Metanephros (tissue), 2 donors: ENCODE measurements around the gene RELCH. TPM values are rescaled to one million over a fixed set of nuclear protein-coding genes. Genes with fewer than 3 reads are reported as not detected.

Source experiments
- small RNA-seq: library from RNA; depleted of rRNA; stranded (forward); fragments of <200 nt; gene quantifications from one replicate; pipeline ENCODE3, GENCODE V24; 2014; ENCODE audit warnings: low replicate concordance
- total RNA-seq: library from RNA; depleted of rRNA; stranded (reverse); fragments of >200 nt; gene quantifications from one replicate; pipeline ENCODE4 v1.2.3, GENCODE V29; 2014

RELCH gene
- total RNA-seq = 43.2 TPM

DNA sequence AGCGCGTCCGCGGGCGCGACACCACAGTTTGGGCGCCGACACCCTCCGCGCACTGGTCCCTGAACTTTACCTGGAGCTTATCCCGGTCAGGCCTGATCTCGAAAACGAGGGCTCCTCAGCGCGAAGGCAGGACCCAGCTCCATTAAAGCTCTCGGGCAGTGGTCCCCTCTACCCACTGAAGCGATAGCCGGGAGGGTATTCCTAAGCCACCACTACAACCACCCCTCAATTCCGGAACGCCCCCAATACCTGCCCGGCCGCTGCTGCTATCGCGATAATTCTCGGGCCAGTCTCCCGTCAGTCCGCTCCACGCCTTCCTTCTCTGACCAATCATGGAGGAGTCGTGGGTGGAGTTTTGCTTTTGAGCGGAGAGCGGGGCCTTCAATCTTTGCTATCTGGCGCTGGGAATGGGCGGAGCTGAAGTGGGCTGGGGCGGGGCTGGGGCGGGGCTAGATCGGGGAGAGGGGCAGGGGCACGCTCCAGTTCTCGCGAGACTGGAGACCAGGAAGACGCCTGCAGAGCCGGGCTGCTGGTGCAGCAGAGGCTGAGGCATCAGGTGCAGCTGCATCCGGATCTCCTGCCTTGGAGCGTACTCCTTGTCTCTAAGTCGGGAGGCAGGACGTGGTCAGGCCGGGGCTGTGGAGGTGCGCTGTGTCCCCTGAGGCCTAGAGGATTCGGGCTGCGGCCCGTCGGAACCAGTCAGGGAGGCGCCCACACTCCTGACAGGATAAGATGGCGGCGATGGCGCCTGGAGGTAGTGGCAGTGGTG lies at the start of gene RELCH, which contains the start of gene PIGN:
RELCH (plus strand) TSS at position 482 of the 769 bp plus-strand sequence; CDS start at position 733, 251 bp downstream.
PIGN (minus strand) TSS at position 283 of the 769 bp plus-strand sequence. CDS start 25,703 bp downstream, outside the sequence.

DNA sequence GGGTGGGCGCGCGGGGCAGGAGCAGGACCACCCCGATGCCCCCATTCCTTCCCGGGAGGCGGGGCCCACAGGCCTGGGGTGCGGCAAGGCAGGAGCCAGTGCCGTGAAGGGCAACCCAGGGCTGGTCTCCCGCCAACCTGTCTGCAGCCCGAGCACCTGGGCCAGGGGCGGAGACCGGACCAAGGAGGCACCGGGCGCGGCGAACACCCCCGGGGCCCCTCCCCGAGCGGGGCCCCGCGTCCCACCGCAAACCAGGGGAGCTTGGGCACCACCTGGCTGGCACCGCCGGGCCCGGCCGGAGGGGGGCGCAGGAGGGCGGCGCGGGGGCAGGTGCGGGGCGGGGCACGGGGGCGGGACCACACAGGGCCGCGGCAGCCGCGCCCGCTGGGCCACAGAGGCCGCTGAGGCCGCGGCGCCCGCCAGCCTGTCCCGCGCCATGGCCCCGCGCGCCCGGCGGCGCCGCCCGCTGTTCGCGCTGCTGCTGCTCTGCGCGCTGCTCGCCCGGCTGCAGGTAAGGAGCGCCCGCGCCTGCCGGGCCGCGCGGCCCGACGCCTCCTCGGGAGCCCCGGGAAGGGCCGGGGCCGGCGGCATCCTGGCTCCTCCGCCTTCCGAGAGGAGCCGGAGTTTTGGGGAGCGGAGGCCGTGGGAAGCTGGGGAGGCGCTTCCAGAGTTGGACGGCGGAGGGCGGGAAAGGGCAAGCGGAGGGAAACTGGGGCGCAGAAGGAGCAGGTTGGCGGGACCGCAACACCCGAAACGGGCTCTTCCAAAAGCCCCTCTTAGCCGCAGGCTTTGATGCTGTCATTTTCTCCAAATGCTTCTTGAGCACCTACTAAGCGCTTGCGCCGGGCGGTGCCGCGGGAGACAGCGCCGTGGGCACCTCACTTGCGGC lies 138.1 kb downstream of the RELCH start, which contains the start of gene TNFRSF11A:
TNFRSF11A (plus strand) TSS at position 394 of the 889 bp plus-strand sequence; CDS start at position 437, 43 bp downstream.

Small RNA genes within 50 kb of the gene (small RNA-seq; reads per million reads assigned to genes)
- not detected for gene RF00019

Other genes starting within 250 kb of the RELCH start
- gene PIGN, start 199 bp upstream of the RELCH start, total RNA-seq = 42.0 TPM
- 6.2 TPM for gene TNFRSF11A, start 138.1 kb downstream of the RELCH start, total RNA-seq